HEK293 (cell line): ENCODE results near the gene PRDX3.

Source experiments
- GLI2 ChIP-seq: fragments of 450-650 bp; formaldehyde crosslinking; IDR thresholded peaks from 2 replicates; pipeline ENCODE4; 2017; ENCODE audit warnings: missing biosample characterization, missing genetic modification characterization, low read depth, borderline replicate concordance
- HIC1 ChIP-seq: fragments of 450-650 bp; formaldehyde crosslinking; IDR thresholded peaks from 2 replicates; pipeline ENCODE4 v1.5.1; 2016; ENCODE audit warnings: missing biosample characterization, missing genetic modification characterization
- HOXD13 ChIP-seq: sonication (generic); formaldehyde crosslinking; IDR thresholded peaks from 2 replicates; pipeline ENCODE4 v1.8.0; 2022; ENCODE audit warnings: missing genetic modification reagents, borderline replicate concordance
- IKZF3 ChIP-seq: fragments of 450-650 bp; IDR thresholded peaks from 2 replicates; pipeline ENCODE4 v1.5.0; 2018; ENCODE audit warnings: missing biosample characterization, mild to moderate bottlenecking, missing genetic modification characterization, moderate library complexity
- INSM2 ChIP-seq: fragments of 450-650 bp; formaldehyde crosslinking; IDR thresholded peaks from 2 replicates; pipeline ENCODE4 v1.5.1; 2016; ENCODE audit warnings: missing biosample characterization, missing genetic modification characterization
- KLF16 ChIP-seq: fragments of 450-650 bp; formaldehyde crosslinking; IDR thresholded peaks from 2 replicates; pipeline ENCODE4 v1.5.1; 2017; ENCODE audit warnings: missing biosample characterization, missing genetic modification characterization
- KLF17 ChIP-seq: fragments of 450-650 bp; formaldehyde crosslinking; IDR thresholded peaks from 2 replicates; pipeline ENCODE4 v1.5.1; 2016; ENCODE audit warnings: missing biosample characterization, missing genetic modification characterization
- MZF1 ChIP-seq: fragments of 450-650 bp; formaldehyde crosslinking; IDR thresholded peaks from 2 replicates; pipeline ENCODE4 v1.5.1; 2017; ENCODE audit warnings: missing biosample characterization, missing genetic modification characterization, borderline replicate concordance
- RBAK ChIP-seq: fragments of 450-650 bp; formaldehyde crosslinking; IDR thresholded peaks from 2 replicates; pipeline ENCODE4 v1.5.1; 2016; ENCODE audit warnings: missing biosample characterization, missing genetic modification characterization
- SETDB1 ChIP-seq: IDR thresholded peaks from one replicate; pipeline ENCODE4 v1.6.1; 2017; ENCODE audit warnings: mild to moderate bottlenecking, low read length, moderate library complexity, mixed read lengths; ENCODE audit not compliant: insufficient read length
- ZBTB17 ChIP-seq: fragments of 450-650 bp; formaldehyde crosslinking; IDR thresholded peaks from 2 replicates; pipeline ENCODE4 v1.5.1; 2016; ENCODE audit warnings: missing biosample characterization, missing genetic modification characterization
- ZFP41 ChIP-seq: fragments of 450-650 bp; formaldehyde crosslinking; IDR thresholded peaks from 2 replicates; pipeline ENCODE4 v1.5.1; 2016; ENCODE audit warnings: missing biosample characterization, missing genetic modification characterization, borderline replicate concordance
- ZNF155 ChIP-seq: fragments of 450-650 bp; formaldehyde crosslinking; IDR thresholded peaks from 2 replicates; pipeline ENCODE4 v1.5.1; 2016; ENCODE audit warnings: missing biosample characterization, missing genetic modification characterization
- ZNF26 ChIP-seq: fragments of 450-650 bp; formaldehyde crosslinking; IDR thresholded peaks from 2 replicates; pipeline ENCODE4 v1.5.1; 2016; ENCODE audit warnings: missing biosample characterization, missing genetic modification characterization
- ZNF529 ChIP-seq: fragments of 450-650 bp; formaldehyde crosslinking; IDR thresholded peaks from 2 replicates; pipeline ENCODE4 v1.5.1; 2017; ENCODE audit warnings: missing genetic modification characterization, missing biosample characterization; ENCODE audit not compliant: insufficient replicate concordance
- ZNF626 ChIP-seq: fragments of 450-650 bp; sonication (Bioruptor Pico); formaldehyde crosslinking; IDR thresholded peaks from 2 replicates; pipeline ENCODE4 v1.5.1; 2018; ENCODE audit warnings: missing biosample characterization, missing genetic modification characterization, inconsistent platforms
- ZNF639 ChIP-seq: fragments of 450-650 bp; formaldehyde crosslinking; IDR thresholded peaks from 2 replicates; pipeline ENCODE4 v1.5.1; 2016; ENCODE audit warnings: missing biosample characterization, missing genetic modification characterization
- TF ChIP-seq, protein P1 (sequence below): fragments of 450-650 bp; formaldehyde crosslinking; IDR thresholded peaks from 2 replicates; pipeline ENCODE4; 2016; ENCODE audit warnings: missing biosample characterization, missing genetic modification characterization
- TF ChIP-seq, protein P2 (sequence below): fragments of 450-650 bp; formaldehyde crosslinking; IDR thresholded peaks from 2 replicates; pipeline ENCODE4 v1.5.1; 2016; ENCODE audit warnings: missing biosample characterization, missing genetic modification characterization
- TF ChIP-seq, protein P3 (sequence below): fragments of 450-650 bp; formaldehyde crosslinking; IDR thresholded peaks from 2 replicates; pipeline ENCODE4 v1.5.1; 2016; ENCODE audit warnings: missing biosample characterization, missing genetic modification characterization
- TF ChIP-seq, protein P4 (sequence below): fragments of 450-650 bp; formaldehyde crosslinking; IDR thresholded peaks from 2 replicates; pipeline ENCODE4 v1.5.0; 2017; ENCODE audit warnings: missing biosample characterization, missing genetic modification characterization, borderline replicate concordance

Gene PRDX3

GRCh38 chr10:119211625-119212441 is 33.2 kb upstream of the PRDX3 start (continued):
- TF ChIP-seq INSM2 (tag by site-specific recombination) (no peak), ZNF26 (tag by site-specific recombination) (no peak), SETDB1 (no peak), MZF1 (tag by site-specific recombination) (no peak), RBAK (tag by site-specific recombination) (no peak), ZNF529 (tag by site-specific recombination) (no peak), ZBTB17 (peak; percentile 22), ZFP41 (tag by site-specific recombination) (no peak), ZNF639 (tag by site-specific recombination) (no peak), GLI2 (tag by site-specific recombination) (no peak), KLF16 (no peak), ZNF155 (no peak), KLF17 (tag by site-specific recombination) (no peak), ZNF626 (no peak), IKZF3 (tag by site-specific recombination) (0 out of 2 replicates have a peak, but pooled peaks have one; percentile 8), HIC1 (tag by site-specific recombination) (no peak), HOXD13 (CRISPR knock-in tag) (no peak)
- TF ChIP-seq, protein P1, sequence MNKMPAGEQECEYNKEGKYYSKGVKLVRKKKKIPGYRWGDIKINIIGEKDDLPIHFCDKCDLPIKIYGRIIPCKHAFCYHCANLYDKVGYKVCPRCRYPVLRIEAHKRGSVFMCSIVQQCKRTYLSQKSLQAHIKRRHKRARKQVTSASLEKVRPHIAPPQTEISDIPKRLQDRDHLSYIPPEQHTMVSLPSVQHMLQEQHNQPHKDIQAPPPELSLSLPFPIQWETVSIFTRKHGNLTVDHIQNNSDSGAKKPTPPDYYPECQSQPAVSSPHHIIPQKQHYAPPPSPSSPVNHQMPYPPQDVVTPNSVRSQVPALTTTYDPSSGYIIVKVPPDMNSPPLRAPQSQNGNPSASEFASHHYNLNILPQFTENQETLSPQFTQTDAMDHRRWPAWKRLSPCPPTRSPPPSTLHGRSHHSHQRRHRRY (tag by site-specific recombination): no peak
- TF ChIP-seq, protein P2, sequence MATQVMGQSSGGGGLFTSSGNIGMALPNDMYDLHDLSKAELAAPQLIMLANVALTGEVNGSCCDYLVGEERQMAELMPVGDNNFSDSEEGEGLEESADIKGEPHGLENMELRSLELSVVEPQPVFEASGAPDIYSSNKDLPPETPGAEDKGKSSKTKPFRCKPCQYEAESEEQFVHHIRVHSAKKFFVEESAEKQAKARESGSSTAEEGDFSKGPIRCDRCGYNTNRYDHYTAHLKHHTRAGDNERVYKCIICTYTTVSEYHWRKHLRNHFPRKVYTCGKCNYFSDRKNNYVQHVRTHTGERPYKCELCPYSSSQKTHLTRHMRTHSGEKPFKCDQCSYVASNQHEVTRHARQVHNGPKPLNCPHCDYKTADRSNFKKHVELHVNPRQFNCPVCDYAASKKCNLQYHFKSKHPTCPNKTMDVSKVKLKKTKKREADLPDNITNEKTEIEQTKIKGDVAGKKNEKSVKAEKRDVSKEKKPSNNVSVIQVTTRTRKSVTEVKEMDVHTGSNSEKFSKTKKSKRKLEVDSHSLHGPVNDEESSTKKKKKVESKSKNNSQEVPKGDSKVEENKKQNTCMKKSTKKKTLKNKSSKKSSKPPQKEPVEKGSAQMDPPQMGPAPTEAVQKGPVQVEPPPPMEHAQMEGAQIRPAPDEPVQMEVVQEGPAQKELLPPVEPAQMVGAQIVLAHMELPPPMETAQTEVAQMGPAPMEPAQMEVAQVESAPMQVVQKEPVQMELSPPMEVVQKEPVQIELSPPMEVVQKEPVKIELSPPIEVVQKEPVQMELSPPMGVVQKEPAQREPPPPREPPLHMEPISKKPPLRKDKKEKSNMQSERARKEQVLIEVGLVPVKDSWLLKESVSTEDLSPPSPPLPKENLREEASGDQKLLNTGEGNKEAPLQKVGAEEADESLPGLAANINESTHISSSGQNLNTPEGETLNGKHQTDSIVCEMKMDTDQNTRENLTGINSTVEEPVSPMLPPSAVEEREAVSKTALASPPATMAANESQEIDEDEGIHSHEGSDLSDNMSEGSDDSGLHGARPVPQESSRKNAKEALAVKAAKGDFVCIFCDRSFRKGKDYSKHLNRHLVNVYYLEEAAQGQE (tag by site-specific recombination): no peak
- TF ChIP-seq, protein P3, sequence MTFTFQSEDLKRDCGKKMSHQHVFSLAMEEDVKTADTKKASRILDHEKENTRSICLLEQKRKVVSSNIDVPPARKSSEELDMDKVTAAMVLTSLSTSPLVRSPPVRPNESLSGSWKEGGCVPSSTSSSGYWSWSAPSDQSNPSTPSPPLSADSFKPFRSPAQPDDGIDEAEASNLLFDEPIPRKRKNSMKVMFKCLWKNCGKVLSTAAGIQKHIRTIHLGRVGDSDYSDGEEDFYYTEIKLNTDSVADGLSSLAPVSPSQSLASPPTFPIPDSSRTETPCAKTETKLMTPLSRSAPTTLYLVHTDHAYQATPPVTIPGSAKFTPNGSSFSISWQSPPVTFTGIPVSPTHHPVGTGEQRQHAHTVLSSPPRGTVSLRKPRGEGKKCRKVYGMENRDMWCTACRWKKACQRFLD (tag by site-specific recombination): no peak
- TF ChIP-seq, protein P4, sequence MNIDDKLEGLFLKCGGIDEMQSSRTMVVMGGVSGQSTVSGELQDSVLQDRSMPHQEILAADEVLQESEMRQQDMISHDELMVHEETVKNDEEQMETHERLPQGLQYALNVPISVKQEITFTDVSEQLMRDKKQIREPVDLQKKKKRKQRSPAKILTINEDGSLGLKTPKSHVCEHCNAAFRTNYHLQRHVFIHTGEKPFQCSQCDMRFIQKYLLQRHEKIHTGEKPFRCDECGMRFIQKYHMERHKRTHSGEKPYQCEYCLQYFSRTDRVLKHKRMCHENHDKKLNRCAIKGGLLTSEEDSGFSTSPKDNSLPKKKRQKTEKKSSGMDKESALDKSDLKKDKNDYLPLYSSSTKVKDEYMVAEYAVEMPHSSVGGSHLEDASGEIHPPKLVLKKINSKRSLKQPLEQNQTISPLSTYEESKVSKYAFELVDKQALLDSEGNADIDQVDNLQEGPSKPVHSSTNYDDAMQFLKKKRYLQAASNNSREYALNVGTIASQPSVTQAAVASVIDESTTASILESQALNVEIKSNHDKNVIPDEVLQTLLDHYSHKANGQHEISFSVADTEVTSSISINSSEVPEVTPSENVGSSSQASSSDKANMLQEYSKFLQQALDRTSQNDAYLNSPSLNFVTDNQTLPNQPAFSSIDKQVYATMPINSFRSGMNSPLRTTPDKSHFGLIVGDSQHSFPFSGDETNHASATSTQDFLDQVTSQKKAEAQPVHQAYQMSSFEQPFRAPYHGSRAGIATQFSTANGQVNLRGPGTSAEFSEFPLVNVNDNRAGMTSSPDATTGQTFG: no peak
